ENCODE data around the gene GPR162.

The GPR162 gene

DNA sequence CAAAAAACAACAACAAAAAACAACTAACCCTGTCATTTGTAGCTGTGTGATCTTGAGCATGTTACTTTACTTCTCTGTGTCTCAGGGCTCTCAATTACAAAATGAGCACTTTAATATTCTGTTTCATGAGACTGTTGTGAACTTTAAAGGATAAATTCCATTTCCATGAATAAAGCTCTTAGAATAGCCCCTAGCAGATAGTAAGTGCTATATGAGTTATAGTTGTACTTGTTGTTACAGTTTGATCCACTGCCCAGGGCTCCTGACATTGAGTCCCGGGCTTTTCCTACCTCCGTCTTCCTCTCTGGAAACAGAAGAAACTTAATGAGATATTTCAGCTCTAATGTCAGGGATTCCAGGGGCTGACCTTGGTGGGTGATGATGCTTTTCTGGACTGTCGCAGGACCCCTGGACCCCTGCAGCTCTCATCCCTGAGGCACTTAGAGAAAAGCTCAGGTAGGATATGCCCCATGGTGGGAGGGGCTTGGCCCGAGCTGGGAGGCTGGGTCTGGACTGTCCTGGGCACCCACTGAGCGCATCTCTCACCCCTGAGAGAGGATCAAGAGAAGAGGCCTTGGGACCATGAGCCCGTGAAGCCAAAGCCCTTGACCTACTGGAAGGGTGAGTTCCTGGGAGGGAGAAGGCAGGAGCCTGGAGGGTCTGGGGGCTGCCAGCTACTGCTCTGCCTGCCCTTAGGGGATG, 11.7 kb downstream of the GPR162 start:
- in situ Hi-C loops (cut with HindIII; ENCODE audit: low sequenced_read_pairs): no loop called here

DNA sequence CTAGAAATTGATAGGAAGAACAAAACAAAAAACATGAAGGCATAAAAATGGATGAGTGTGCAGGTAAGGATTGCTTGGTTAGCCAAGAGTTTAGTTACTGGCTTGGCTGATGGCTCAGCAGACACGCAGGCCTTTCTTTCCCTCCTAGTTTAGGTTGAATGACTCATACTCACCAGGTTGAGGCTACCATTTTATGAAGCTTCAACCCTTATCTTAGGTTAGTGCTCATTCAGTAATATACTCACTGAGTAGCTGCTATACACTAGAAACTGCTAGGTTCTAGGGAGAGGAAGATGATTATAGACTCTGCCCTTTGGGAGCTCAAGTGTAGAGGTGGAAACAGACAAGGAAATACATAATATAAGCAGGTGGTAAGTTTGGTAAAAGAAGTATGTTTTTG, 12.6 kb downstream of the GPR162 start:
- in situ Hi-C loops (cut with HindIII; ENCODE audit: low sequenced_read_pairs): no loop called here

DNA sequence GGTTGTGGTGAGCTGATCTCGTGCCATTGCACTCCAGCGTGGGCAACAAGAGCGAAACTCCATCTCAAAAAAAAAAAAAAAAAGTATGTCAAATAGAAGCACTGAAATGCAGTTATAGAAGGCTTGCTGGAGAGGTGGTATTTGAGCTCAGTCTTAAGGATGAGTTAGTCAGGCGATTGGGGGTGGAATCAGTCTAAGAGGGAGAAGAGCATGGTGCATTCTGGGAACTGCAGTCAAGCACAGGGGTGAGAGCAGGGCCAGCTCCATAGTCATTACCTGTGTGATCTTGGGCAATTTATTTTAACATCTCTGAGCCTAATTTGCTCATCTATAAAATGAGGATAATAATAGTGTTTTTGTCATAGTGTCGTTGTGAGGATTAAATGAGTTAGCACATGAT, 13.3 kb downstream of the GPR162 start:
- in situ Hi-C loops (cut with HindIII; ENCODE audit: low sequenced_read_pairs): no loop called here

DNA sequence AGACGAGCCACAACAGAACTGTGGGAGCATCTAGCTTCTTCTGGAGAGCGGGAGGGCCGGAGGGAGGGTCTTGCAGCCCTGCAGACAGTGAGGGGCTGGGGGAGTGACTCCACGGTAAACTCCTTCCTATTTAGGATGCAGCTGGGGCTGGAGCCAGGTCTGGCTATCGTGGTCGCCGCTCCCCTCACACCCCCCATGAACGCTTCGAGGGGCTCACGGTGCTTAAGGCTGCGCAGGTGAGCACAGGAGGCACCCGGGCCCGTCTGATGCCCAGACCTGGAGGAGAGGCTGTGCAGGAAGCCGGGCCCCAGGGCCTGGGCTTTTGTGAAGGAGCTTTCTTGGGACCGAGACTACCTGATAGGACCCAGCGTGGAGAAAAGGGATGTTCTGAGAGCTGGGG, 15.2 kb downstream of the GPR162 start:
- in situ Hi-C loops (cut with HindIII; ENCODE audit: low sequenced_read_pairs): no loop called here

DNA sequence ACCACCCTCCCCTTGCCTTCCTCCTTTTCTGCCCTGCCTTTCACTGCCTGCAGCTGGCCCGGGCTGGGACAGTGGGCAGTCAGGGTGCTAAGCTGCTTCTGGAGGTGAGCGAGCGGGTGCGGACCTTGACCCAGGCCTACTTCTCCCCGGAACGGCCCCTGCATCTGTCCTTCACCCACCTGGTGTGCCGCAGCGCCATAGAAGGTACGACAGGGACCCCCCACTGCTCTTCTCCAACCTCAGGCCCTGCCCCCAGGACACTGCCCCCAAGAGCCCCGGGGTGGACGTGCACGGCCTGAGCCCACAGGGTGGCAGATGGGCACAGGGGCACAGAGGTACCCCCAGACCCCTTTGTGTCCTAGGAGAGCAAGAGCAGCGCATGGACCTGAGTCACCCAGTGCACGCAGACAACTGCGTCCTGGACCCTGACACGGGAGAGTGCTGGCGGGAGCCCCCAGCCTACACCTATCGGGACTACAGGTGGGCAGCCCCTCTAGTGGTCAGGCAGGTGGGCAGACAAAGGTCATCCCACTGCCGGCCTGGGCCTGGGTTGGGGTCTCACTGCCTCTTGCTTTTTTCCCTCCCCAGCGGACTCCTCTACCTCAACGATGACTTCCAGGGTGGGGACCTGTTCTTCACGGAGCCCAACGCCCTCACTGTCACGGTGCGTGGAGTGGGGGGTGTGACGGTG, 15.9 kb downstream of the GPR162 start:
- in situ Hi-C loops (cut with HindIII; ENCODE audit: low sequenced_read_pairs): no loop called here

DNA sequence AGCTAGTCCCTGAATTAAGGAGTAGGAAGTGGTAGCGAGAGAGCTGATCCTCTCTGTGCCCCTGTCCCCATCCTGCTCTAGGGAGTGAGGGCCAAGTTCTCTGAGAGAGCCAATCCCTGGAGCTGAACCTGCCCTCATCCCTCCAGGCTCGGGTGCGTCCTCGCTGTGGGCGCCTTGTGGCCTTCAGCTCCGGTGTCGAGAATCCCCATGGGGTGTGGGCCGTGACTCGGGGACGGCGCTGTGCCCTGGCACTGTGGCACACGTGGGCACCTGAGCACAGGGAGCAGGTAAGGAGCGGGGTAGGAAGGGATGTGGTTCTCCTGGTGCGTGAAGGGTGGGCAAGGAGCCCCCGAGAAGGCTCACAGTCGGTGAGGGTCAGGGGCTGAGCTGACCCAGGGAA, 17.2 kb downstream of the GPR162 start:
- in situ Hi-C loops (cut with HindIII; ENCODE audit: low sequenced_read_pairs): no loop called here

DNA sequence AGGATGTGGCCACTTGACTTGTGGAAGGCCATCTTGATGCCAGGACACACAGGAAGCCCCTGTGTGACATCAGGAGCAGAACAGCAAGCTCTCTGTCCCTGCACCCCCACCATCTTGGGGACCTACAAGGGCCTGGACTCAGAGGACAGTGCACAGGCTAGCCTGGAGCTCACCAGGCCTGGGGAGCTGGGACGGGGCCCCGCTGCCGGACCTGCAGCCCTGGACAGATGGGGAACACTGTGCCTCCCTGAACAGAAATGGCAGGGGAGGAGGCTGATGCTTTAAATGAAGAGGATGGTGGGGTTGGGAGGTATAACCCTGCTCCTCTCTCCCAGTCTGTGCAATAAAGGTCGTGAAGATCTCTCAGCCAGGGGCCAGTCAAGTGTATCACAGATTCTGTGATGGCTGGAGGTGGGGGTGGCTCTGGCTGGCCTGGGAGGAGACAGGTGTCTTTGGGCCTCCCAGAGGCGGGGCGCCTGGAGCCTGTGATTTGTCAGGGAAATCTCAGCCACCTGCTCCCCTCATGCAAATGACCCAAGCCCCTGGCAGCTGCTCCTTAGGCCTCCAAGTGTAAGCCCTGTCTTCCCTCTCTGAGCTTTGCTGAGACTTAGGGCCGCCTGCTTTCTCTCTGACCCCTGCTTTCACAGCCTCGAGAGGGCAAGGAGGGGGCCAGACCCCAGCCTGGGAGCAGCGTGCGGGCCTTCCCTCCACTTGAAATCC, 18.0 kb downstream of the GPR162 start:
- in situ Hi-C loops (cut with HindIII; ENCODE audit: low sequenced_read_pairs): no loop called here

DNA sequence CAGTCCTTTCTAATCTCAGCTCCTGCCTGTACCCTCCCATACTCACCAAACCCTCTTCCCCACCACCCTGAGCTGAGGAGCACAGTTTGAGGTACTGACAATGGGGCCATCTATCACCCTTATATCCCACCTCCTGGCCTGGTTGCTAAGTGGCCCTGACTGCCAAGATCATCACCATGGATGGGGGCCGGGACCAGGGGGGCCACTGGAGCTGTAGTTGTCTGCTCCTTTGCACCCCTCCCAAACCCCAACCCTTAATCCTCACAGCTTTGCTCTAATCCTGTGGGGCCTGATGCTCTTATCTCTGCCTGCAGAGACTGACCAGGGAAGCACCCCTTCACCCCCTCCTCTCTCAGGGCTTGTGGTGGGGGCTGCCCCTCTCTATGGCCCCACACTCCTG, 18.7 kb downstream of the GPR162 start:
- in situ Hi-C loops (cut with HindIII; ENCODE audit: low sequenced_read_pairs): no loop called here

DNA sequence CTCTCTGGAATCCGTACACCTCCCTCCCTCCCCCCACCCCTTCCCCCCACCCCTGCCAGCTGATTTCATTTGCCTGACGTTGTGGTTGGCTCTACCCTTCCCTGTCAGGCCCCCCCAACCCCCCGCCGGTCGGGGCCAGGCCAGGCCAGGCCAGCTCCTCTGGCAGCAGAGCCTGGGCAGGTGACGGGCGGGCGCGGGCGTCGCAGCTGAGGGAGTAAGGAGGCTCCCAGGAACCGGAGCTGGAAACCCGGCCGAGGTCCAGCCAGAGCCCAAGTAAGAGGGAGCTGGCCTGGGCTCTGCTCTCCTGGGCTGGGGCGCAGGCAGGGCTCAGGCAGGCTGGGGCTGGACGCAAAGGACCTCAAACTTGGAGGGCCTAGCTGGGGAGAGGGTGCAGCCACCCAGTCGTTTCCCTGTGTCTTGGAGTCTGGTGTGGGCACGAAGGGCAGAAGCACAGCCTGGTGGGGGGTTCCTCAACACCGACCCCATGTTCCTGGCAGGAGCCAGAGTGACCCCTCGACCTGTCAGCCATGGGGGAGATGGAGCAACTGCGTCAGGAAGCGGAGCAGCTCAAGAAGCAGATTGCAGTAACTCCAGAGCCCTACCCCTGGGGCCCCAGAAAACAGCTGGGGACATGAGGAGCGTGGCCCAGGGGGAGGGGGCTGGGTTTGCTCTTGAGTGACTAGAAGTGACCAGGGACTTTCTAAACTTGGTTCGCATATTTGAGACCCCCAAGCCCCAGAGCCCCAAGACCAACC, 19.3 kb downstream of the GPR162 start, which contains the start of gene GNB3:
Gene GNB3, plus strand, starts transcription at position 165 of the 755 bp plus-strand sequence. Its CDS starts 363 bp downstream, at position 528.
- in situ Hi-C loops (cut with HindIII; ENCODE audit: low sequenced_read_pairs): no loop called here

DNA sequence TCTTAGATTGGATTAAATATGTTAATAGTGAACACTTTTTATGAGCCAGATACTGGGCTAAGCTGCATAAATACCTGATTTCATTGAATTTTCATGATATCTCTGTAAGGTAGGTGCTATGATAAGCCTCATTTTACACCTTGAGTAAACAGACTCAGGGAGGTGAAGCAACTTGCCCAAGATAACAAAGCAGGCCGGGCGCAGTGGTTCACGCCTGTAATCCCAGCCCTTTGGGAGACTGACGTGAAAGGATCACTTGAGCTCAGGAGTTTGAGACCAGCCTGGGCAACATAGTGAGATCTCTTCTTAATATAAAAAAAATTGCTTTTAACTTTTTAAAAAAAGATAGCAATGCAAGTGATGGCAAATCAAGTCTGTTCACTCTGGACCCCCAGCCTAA, 20.5 kb downstream of the GPR162 start:
- in situ Hi-C loops (cut with HindIII; ENCODE audit: low sequenced_read_pairs): no loop called here

DNA sequence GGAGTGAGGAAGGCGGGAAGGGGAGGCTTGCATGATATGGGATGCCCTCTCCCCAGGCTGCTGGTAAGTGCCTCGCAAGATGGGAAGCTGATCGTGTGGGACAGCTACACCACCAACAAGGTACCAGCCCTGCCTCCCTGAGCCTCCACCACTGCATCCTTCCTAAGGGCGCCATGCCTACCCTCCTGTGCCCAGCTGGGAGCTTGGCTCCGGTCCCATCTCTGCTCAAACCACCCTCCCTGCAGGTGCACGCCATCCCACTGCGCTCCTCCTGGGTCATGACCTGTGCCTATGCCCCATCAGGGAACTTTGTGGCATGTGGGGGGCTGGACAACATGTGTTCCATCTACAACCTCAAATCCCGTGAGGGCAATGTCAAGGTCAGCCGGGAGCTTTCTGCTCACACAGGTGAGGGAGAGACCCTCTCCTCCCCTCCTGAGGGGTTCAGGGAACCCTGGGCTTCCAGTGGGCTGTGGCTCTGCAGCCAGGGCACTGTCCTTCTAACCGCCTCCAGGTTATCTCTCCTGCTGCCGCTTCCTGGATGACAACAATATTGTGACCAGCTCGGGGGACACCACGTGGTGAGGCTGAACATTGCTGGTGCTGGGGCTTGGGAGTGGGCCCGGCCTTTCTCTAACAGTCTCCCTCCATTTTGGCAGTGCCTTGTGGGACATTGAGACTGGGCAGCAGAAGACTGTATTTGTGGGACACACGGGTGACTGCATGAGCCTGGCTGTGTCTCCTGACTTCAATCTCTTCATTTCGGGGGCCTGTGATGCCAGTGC, 21.7 kb downstream of the GPR162 start:
- in situ Hi-C loops (cut with HindIII; ENCODE audit: low sequenced_read_pairs): no loop called here

DNA sequence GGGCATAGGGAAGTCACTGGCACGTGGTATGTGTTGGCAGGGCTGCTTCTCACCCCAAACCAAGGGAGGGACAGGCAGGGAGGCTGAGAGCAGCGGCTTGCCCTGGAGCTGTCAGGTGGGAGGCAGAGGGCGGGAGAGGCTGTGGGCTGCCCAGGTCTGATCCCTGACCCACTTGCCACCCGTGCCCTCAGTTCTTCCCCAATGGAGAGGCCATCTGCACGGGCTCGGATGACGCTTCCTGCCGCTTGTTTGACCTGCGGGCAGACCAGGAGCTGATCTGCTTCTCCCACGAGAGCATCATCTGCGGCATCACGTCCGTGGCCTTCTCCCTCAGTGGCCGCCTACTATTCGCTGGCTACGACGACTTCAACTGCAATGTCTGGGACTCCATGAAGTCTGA, 23.8 kb downstream of the GPR162 start:
- in situ Hi-C loops (cut with HindIII; ENCODE audit: low sequenced_read_pairs): no loop called here

DNA sequence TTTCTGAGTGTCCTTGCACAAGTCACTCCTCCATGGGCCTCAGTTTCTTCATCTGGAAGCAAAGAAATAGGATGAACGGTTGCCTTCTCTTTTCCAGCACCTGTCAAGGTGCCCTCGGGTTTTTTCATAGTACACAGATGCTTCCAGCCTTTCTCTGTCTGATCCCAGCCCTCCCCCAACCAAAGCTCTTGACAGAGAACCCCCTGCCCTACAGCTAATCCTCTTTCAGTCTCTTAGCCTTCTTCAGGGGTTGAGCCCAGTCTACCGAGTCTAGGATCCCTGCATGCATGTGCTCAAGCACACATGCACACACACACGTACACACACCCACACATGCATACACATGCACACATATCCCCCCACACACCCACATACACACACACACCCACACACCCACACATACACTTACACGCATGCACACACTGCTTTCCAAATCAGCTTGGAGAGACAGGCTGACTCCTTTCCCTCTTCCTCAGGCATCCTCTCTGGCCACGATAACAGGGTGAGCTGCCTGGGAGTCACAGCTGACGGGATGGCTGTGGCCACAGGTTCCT, 24.8 kb downstream of the GPR162 start:
- in situ Hi-C loops (cut with HindIII; ENCODE audit: low sequenced_read_pairs): no loop called here

DNA sequence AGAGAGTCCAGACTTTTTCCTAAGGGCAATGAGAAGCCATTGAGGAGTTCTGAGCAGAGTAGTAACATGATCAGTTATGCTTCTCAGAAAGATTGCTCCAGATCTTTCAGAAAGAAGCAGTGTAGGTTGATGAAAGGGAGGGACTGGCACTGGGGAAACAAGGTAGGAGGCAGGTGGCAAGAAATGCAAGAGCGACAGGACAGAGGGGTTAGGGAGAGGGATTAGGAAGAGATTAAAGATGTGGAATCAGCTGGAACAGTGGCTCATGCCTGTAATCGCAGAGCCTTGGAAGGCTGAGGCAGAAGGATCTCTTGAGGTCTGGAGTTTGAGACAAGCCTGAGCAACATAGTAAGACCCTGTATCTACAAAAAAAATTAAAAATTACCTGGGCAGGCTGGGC, 26.1 kb downstream of the GPR162 start:
- in situ Hi-C loops (cut with HindIII; ENCODE audit: low sequenced_read_pairs): no loop called here

DNA sequence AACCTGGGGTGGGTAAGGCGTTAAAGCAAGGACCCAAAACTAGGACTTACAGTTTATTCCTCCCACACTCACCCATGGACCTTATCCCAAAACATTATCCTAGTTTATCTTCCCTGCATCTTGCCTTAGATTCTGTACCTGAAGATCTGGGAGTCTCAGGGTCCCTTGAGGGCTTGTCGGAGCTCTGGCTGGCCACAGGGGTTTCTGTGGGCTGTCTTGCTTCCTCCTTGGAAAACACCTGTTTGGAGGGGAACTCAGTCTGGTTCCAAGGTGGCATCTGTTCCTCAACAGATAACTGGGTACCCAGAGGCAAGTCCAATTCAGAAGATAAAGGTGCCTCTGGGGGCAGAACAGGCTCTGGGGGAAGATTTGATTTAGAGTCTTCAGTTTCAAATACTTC, 27.8 kb downstream of the GPR162 start:
- in situ Hi-C loops (cut with HindIII; ENCODE audit: low sequenced_read_pairs): no loop called here

DNA sequence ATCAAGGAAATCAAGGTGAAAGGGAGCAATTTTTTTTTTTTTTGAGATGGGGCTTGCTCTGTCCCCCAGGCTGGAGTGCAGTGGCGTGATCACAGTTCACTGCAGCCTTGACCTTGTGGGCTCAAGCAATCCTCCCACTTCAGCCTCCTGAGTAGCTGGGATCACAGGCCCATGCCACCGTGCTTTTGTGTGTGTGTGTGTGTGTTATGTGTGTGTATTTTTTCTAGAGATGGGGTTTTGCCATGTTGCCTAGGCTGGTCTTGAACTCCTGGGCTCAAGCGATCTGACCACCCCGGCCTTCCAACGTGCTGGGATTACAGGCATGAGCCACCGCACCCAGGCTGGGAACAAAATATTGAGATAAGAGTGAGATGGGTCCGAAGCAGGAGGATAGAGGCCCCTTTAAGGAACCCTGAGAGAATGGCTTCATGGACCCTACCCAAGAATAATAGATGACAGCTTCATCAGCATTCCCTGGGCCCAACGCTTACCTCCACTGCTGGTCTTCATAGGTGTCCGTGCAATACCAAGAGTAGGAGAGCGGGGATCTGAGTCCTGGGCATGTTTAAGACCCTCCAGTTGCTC, 28.4 kb downstream of the GPR162 start:
- in situ Hi-C loops (cut with HindIII; ENCODE audit: low sequenced_read_pairs): no loop called here

DNA sequence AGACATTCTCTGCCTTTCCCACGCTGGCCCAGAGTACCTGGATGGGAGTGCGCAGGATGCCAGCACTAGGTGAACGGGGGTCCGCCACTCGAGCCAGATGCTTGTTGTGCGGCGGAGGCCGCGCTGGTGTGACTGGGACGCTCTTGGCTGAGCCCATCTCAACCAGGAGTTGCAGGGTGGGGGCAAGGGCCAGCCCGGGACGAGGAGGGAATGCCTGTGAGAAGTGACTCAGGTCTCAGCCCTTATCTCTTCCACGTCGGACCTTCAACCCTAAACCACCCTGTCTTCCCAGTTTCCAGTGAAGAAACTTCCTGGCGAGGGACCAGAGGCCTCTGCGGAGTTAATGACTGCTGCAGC, 29.2 kb downstream of the GPR162 start:
- in situ Hi-C loops (cut with HindIII; ENCODE audit: low sequenced_read_pairs): no loop called here

DNA sequence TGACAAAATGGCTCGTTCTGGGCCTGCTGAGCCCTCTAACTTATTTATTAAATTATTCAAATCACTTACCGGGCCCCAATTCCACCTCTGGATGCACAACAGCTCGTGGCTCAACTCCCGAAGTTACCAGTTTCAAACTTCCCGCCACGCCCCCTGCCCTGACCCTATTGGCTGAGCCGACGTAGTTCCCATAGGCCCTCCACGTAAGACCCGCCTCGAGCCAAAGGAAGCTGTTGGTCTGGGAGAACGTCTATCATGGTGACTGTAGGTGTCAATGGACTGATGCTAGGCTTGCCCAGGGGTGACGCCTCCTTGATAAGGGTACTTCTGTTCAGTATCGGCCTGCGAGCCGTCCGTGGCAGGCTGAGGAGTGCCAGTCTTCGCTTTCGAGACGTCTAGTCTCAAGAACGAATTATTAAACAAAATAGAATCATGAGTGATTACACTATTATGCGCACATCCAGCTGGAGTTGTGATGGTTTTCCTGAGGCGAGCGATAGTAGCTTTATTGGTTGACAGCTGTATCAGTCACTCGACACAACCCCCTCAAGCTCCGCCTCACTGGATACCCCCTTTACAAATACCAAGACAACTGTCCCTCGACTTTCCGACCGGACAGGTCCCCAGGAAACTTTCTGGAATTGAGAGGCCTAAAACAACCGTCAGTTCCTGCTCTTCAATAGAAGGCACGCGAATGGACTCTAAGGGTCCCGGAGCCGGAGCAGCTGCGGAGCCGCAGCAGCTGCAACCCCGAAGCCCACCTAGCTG, 29.7 kb downstream of the GPR162 start, which contains the start of gene CDCA3:
Gene CDCA3, minus strand, starts transcription at position 134 of the 768 bp plus-strand sequence. CDS start 334 bp downstream, outside the sequence.
- in situ Hi-C loops (cut with HindIII; ENCODE audit: low sequenced_read_pairs): no loop called here

Measured in DLD1 (cell line).